Motor neuron (in vitro differentiated cells): ENCODE measurements around the gene VILL. TPM values are rescaled to one million over a fixed set of nuclear protein-coding genes. Genes with fewer than 3 reads are reported as not detected.

ENCODE experiments used
- ATAC-seq, 8 experiments: fragments of 200-7000 bp; cut with Tn5 transposase; replicated peaks in 6 of 8; 2 replicates each; pipeline ENCODE4 v1.8.0; 2021; ENCODE audit warnings: mild to moderate bottlenecking in 8 of 8, moderate library complexity in 8 of 8
- H3K27ac ChIP-seq, 2 donors: fragments of 250-450 bp; sonication (Bioruptor Pico); 2 replicates each; pipeline ENCODE4 v1.9.0; 2021; ENCODE audit warnings: antibody characterized with exemption in 2 of 2, mild to moderate bottlenecking in 2 of 2, moderate library complexity in 1 of 2
- H3K4me1 ChIP-seq, 2 donors: fragments of 250-450 bp; sonication (Bioruptor Pico); replicated peaks in 1 of 2; 2 replicates each; pipeline ENCODE4 v1.6.1; 2021; ENCODE audit warnings: antibody characterized with exemption in 2 of 2, mild to moderate bottlenecking in 2 of 2, moderate library complexity in 1 of 2
- H3K4me3 ChIP-seq, 5 donors: fragments of 250-450 bp; sonication (Bioruptor Pico); 2 replicates each; pipeline ENCODE4 v1.9.0; 2021; ENCODE audit warnings: antibody characterized with exemption in 5 of 5, mild to moderate bottlenecking in 5 of 5, moderate library complexity in 4 of 5
- WGBS, 10 experiments: fragments of 450-650 bp; shearing (Covaris generic); methylation state at CpG; one replicate each; pipeline ENCODE4 v1.0.0; 2022; 5-methylcytosine and 5-hydroxymethylcytosine counted together
- in situ Hi-C, 9 experiments: fragments of 400-800 bp; cut with MboI; loops; one replicate each; pipeline ENCODE4 v1.15.0; 2021; ENCODE audit warnings: low sequenced_read_pairs in 9 of 9, low pct_unique_long_range_greater_than_20kb in 2 of 9; ENCODE audit not compliant: unreplicated experiment in 9 of 9
- total RNA-seq, 8 experiments: library from RNA; unstranded; fragments of 300-600 nt; gene quantifications; 2 replicates each; pipeline versions ENCODE4 v1.2.3 to v1.2.4, GENCODE V29; 2022

Gene VILL
- total RNA-seq, 8 experiments from 2014 or later: 0.38 to 10.8 (median 1.6) TPM

- H3K4me3 ChIP-seq: no peak overlapping the region
- in situ Hi-C loops: no loop called here
- WGBS, 10 experiments: 40 to 100% (median 92%) methylated on average over 1 to 2 of the region's 4 CpGs; no CpG with 5 or more reads in 6 of the 10 experiments
- ATAC-seq: no peak
- peaks cover 7 to 12% of the 10 kb centered on the region in 2 donors for H3K4me1 ChIP-seq
- H3K27ac ChIP-seq: no peak overlapping the region
These were observed 30.6 kb downstream of the VILL start for GRCh38 chr3:38021196-38021595.

- H3K4me3 ChIP-seq: no peak overlapping the region
- in situ Hi-C loops: no loop called here
- ATAC-seq: no peak
- H3K4me1 ChIP-seq: peaks cover 7 to 12% of the 10 kb centered on the region in 2 donors
- no peak overlapping the region for H3K27ac ChIP-seq
- WGBS, 10 experiments: 80 to 82% methylated on average over 1 to 3 of the region's 3 CpGs; no CpG with 5 or more reads in 8 of the 10 experiments
These were observed 31.7 kb downstream of the VILL start for GRCh38 chr3:38022301-38022700.

GRCh38 chr3:38022896-38023709 is 32.5 kb downstream of the VILL start:
- Histone ChIP-seq H3K4me3 (peak overlapping the region in 2 of 5 donors; percentile 37 to 51), H3K27ac (no peak overlapping the region), H3K4me1 (peaks cover 7 to 13% of the 10 kb centered on the region in 2 donors)
- ATAC-seq: no peak
- 73 to 100% (median 83%) methylated on average over 1 to 5 of the region's 6 CpGs; no CpG with 5 or more reads in 5 of the 10 experiments for WGBS, 10 experiments
- in situ Hi-C loops: no loop called here

GRCh38 chr3:38026856-38027255 is 36.3 kb downstream of the VILL start:
- in situ Hi-C loops: no loop called here
- 17 to 100% (median 70%) methylated on average over 1 to 2 of the region's 4 CpGs; no CpG with 5 or more reads in 6 of the 10 experiments for WGBS, 10 experiments
- ATAC-seq: no peak
- Histone ChIP-seq H3K4me1 (peaks cover 13 to 25% of the 10 kb centered on the region in 2 donors), H3K4me3 (no peak overlapping the region), H3K27ac (no peak overlapping the region)

GRCh38 chr3:38027466-38028465 is 37.2 kb downstream of the VILL start:
- H3K4me3 ChIP-seq: peak overlapping the region in 4 of 5 donors; percentile 49 to 79 (median 57)

GRCh38 chr3:38028621-38029361 is 38.2 kb downstream of the VILL start:
- Histone ChIP-seq H3K27ac (peak overlapping the region in 1 of 2 donors; percentile 38), H3K4me1 (peaks cover 9 to 18% of the 10 kb centered on the region in 2 donors), H3K4me3 (peak overlapping the region; percentile 38 to 79 (median 56))
- in situ Hi-C loops: no loop called here
- 0 to 10% methylated on average over 2 to 4 of the region's 45 CpGs; no CpG with 5 or more reads in 8 of the 10 experiments for WGBS, 10 experiments
- ATAC-seq: peak in 2 of 8 experiments; percentile 3 to 4

More at GRCh38 chr3:38027466-38028465, 37.2 kb downstream of the VILL start:
- peaks cover 13 to 25% of the 10 kb centered on the region in 2 donors for H3K4me1 ChIP-seq
- in situ Hi-C loops: no loop called here
- no peak overlapping the region for H3K27ac ChIP-seq
- WGBS, 10 experiments: 64 to 86% (median 80%) methylated on average over 1 to 5 of the region's 6 CpGs; no CpG with 5 or more reads in 4 of the 10 experiments
- no peak for ATAC-seq

- Histone ChIP-seq H3K4me3 (peak within 1 kb of the TSS; percentile 38 to 79 (median 56)), H3K4me1 (peaks cover 9 to 17% of the 10 kb centered on the region in 2 donors), H3K27ac (peak within 1 kb of the TSS in 1 of 2 donors; percentile 51)
- ATAC-seq: peak; percentile 39 to 53 (median 48)
- in situ Hi-C loops: no loop called here
- WGBS, 10 experiments: 12% methylated on average over 11 of the region's 75 CpGs; no CpG with 5 or more reads in 9 of the 10 experiments
These were observed 39.0 kb downstream of the VILL start, which contains the start of gene PLCD1 for GRCh38 chr3:38029400-38030125. TSS of gene PLCD1 (minus strand) at chr3:38029642. CDS start at chr3:38029539, 103 bp downstream.

GRCh38 chr3:38030126-38031021 is 39.8 kb downstream of the VILL start:
- H3K4me1 ChIP-seq: peaks cover 9 to 17% of the 10 kb centered on the region in 2 donors
- in situ Hi-C loops: no loop called here
- ATAC-seq: no peak
- WGBS, 10 experiments: 40 to 100% (median 63%) methylated on average over 1 to 3 of the region's 8 CpGs; no CpG with 5 or more reads in 6 of the 10 experiments
- H3K4me3 ChIP-seq: peak overlapping the region; percentile 38 to 79 (median 56)
- H3K27ac ChIP-seq: peak overlapping the region in 1 of 2 donors; percentile 51

GRCh38 chr3:38031022-38031994 is 40.7 kb downstream of the VILL start:
- WGBS, 10 experiments: 0 to 100% (median 43%) methylated on average over 1 to 4 of the region's 9 CpGs; no CpG with 5 or more reads in 4 of the 10 experiments
- ATAC-seq: peak in 3 of 8 experiments; percentile 5 to 12 (median 11)
- in situ Hi-C loops: no loop called here

GRCh38 chr3:38032328-38032865 is 41.8 kb downstream of the VILL start:
- Histone ChIP-seq H3K27ac (no peak overlapping the region), H3K4me1 (peaks cover 5 to 12% of the 10 kb centered on the region in 2 donors), H3K4me3 (no peak overlapping the region)
- in situ Hi-C loops: no loop called here
- 80 to 100% (median 100%) methylated on average over 1 of the region's 1 CpG; no CpG with 5 or more reads in 5 of the 10 experiments for WGBS, 10 experiments
- no peak for ATAC-seq

More at GRCh38 chr3:38031022-38031994, 40.7 kb downstream of the VILL start:
- Histone ChIP-seq H3K4me3 (no peak overlapping the region), H3K27ac (no peak overlapping the region), H3K4me1 (peaks cover 5 to 12% of the 10 kb centered on the region in 2 donors)
